ENCODE data around the gene PDZD4. TPM values are rescaled to one million over a fixed set of nuclear protein-coding genes. Genes with fewer than 3 reads are reported as not detected.

Gene PDZD4
- total and polyA plus RNA-seq, 2 of the 4 experiments (the other 2 are of a cell fraction): under 0.01 to 0.38 TPM

Other genes with a start within 250 kb of the PDZD4 start
- 26.9 and 27.6 TPM in 2 replicates for gene CCNQ, start 231.4 kb downstream of the PDZD4 start, total RNA-seq (2012; rRNA removed)
- gene CCNQ, start 231.4 kb downstream of the PDZD4 start, polyA plus RNA-seq (2012; rRNA removed): 35.2 and 39.1 TPM in 2 replicates
- gene DUSP9, start 183.3 kb downstream of the PDZD4 start, total RNA-seq (2012; rRNA removed): under 0.01 TPM in 2 replicates
- gene DUSP9, start 183.3 kb downstream of the PDZD4 start, polyA plus RNA-seq (2012; rRNA removed): 0.09 and 0.16 TPM in 2 replicates
- 0.18 TPM in 1 of 2 replicates, not detected in the other for gene PNCK, start 156.7 kb downstream of the PDZD4 start, total RNA-seq (2012; rRNA removed)
- gene PNCK, start 156.7 kb downstream of the PDZD4 start, polyA plus RNA-seq (2012; rRNA removed): 0.13 and 0.22 TPM in 2 replicates
- gene SLC6A8, start 142.6 kb downstream of the PDZD4 start, total RNA-seq (2012; rRNA removed): 6.7 and 7.2 TPM in 2 replicates
- 21.1 and 25.5 TPM in 2 replicates for gene SLC6A8, start 142.6 kb downstream of the PDZD4 start, polyA plus RNA-seq (2012; rRNA removed)
- gene BCAP31, start 106.2 kb downstream of the PDZD4 start, total RNA-seq (2012; rRNA removed): 166 and 244 TPM in 2 replicates
- 125 and 131 TPM in 2 replicates for gene BCAP31, start 106.2 kb downstream of the PDZD4 start, polyA plus RNA-seq (2012; rRNA removed)
- gene ABCD1, start 105.7 kb downstream of the PDZD4 start, total RNA-seq (2012; rRNA removed): 4.3 and 4.7 TPM in 2 replicates
- 7.0 and 8.3 TPM in 2 replicates for gene ABCD1, start 105.7 kb downstream of the PDZD4 start, polyA plus RNA-seq (2012; rRNA removed)
- gene PLXNB3, start 66.3 kb downstream of the PDZD4 start, total RNA-seq (2012; rRNA removed): 0.36 and 1.7 TPM in 2 replicates
- 22.3 and 26.9 TPM in 2 replicates for gene PLXNB3, start 66.3 kb downstream of the PDZD4 start, polyA plus RNA-seq (2012; rRNA removed)
- gene SRPK3, start 49.5 kb downstream of the PDZD4 start, total RNA-seq (2012; rRNA removed): 0.36 and 0.56 TPM in 2 replicates
- 0.34 and 0.70 TPM in 2 replicates for gene SRPK3, start 49.5 kb downstream of the PDZD4 start, polyA plus RNA-seq (2012; rRNA removed)
- gene IDH3G, start 36.2 kb downstream of the PDZD4 start, total RNA-seq (2012; rRNA removed): 75.8 and 79.4 TPM in 2 replicates
- 85.7 and 95.0 TPM in 2 replicates for gene IDH3G, start 36.2 kb downstream of the PDZD4 start, polyA plus RNA-seq (2012; rRNA removed)
- gene SSR4, start 35.9 kb downstream of the PDZD4 start, total RNA-seq (2012; rRNA removed): 118 and 141 TPM in 2 replicates
- gene SSR4, start 35.9 kb downstream of the PDZD4 start, polyA plus RNA-seq (2012; rRNA removed): 480 and 481 TPM in 2 replicates
- 0.36 and 0.56 TPM in 2 replicates for gene L1CAM, start 55.6 kb upstream of the PDZD4 start, total RNA-seq (2012; rRNA removed)
- 1.9 and 2.2 TPM in 2 replicates for gene L1CAM, start 55.6 kb upstream of the PDZD4 start, polyA plus RNA-seq (2012; rRNA removed)
- not detected in 2 replicates for gene AVPR2, start 74.1 kb upstream of the PDZD4 start, total RNA-seq (2012; rRNA removed)
- gene AVPR2, start 74.1 kb upstream of the PDZD4 start, polyA plus RNA-seq (2012; rRNA removed): not detected in 2 replicates
- 0.18 and 0.28 TPM in 2 replicates for gene ARHGAP4, start 95.7 kb upstream of the PDZD4 start, total RNA-seq (2012; rRNA removed)
- gene ARHGAP4, start 95.7 kb upstream of the PDZD4 start, polyA plus RNA-seq (2012; rRNA removed): 0.72 and 0.79 TPM in 2 replicates
- gene NAA10, start 104.5 kb upstream of the PDZD4 start, total RNA-seq (2012; rRNA removed): 98.6 and 118 TPM in 2 replicates
- 150 and 172 TPM in 2 replicates for gene NAA10, start 104.5 kb upstream of the PDZD4 start, polyA plus RNA-seq (2012; rRNA removed)
- 0.18 TPM in 1 of 2 replicates, not detected in the other for gene RENBP, start 114.1 kb upstream of the PDZD4 start, total RNA-seq (2012; rRNA removed)
- gene RENBP, start 114.1 kb upstream of the PDZD4 start, polyA plus RNA-seq (2012; rRNA removed): 0.10 and 0.15 TPM in 2 replicates
- gene HCFC1, start 141.3 kb upstream of the PDZD4 start, total RNA-seq (2012; rRNA removed): 3.2 and 4.4 TPM in 2 replicates
- gene HCFC1, start 141.3 kb upstream of the PDZD4 start, polyA plus RNA-seq (2012; rRNA removed): 17.6 and 19.0 TPM in 2 replicates
- 2.8 and 3.4 TPM in 2 replicates for gene TMEM187, start 142.2 kb upstream of the PDZD4 start, total RNA-seq (2012; rRNA removed)
- 6.2 and 6.3 TPM in 2 replicates for gene TMEM187, start 142.2 kb upstream of the PDZD4 start, polyA plus RNA-seq (2012; rRNA removed)
- gene IRAK1, start 189.4 kb upstream of the PDZD4 start, total RNA-seq (2012; rRNA removed): 31.9 and 33.3 TPM in 2 replicates
- gene IRAK1, start 189.4 kb upstream of the PDZD4 start, polyA plus RNA-seq (2012; rRNA removed): 50.2 and 61.9 TPM in 2 replicates

Measured in IMR-90 (cell line).